HCT116 (cell line): ENCODE results near the gene HDGF. TPM values are rescaled to one million over a fixed set of nuclear protein-coding genes. Genes with fewer than 3 reads are reported as not detected.

Experiments
- ATAC-seq: fragments of 200-7000 bp; cut with Tn5 transposase; 2 replicates; pipeline ENCODE4 v1.9.1; 2020; ENCODE audit warnings: mild to moderate bottlenecking, moderate library complexity
- BruUV-seq: library from RNA; stranded (reverse); fragments of 400-500 nt; replicated peaks from 2 replicates; lab custom pipeline; 2021; lab: Mats Ljungman, UMichigan
- CTCF ChIA-PET: fragments of 300-600 bp; sonication (Branson Sonifier 250); formaldehyde crosslinking; loops from one replicate; lab custom pipeline; 2021; ENCODE audit warnings: antibody characterized with exemption; lab: Charles Lee
- POLR2A ChIA-PET: fragments of 300-600, 350-600 bp; sonication (Branson Sonifier 250); formaldehyde crosslinking; loops from one replicate; lab custom pipeline; 2021; ENCODE audit warnings: antibody characterized with exemption; lab: Charles Lee
- RAD21 ChIA-PET, 2 experiments: fragments of 300-600 bp; sonication (Branson Sonifier 250); formaldehyde crosslinking; loops; one replicate each; lab custom pipeline; 2023; ENCODE audit warnings: low total read pairs in 2 of 2; ENCODE audit not compliant: uncharacterized antibody in 2 of 2, unreplicated experiment in 2 of 2, low non-redundant PET in 1 of 2; lab: Charles Lee
- DNase-seq: peaks from one replicate; pipeline ENCODE4 v3.0.0-alpha.2; 2010; ENCODE audit warnings: low read depth, low spot score
- H2AFZ ChIP-seq: fragments of 200-600 bp; shearing (Covaris generic), sonication (generic); 2 replicates; pipeline ENCODE4 v1.6.1; 2017; ENCODE audit warnings: low read depth, mixed run types, mixed read lengths, antibody characterized with exemption, low read length; ENCODE audit not compliant: poor library complexity, severe bottlenecking
- H3K27ac ChIP-seq: 2 replicates; pipeline ENCODE4 v1.5.1; 2012; ENCODE audit warnings: low read depth, low read length
- H3K27me3 ChIP-seq: fragments of 200-600 bp; sonication (generic); 2 replicates; pipeline ENCODE4 v1.6.1; 2016; ENCODE audit warnings: mixed run types, low read length, mixed read lengths; ENCODE audit not compliant: insufficient read depth
- H3K36me3 ChIP-seq, 2 experiments: fragments of 200-500 bp in 1 of 2; fragments of 200-600 bp in 1 of 2; sonication (Bioruptor generic) in 1 of 2; sonication (generic) in 1 of 2; 2 replicates each; pipeline versions ENCODE4 v1.5.1 to v1.6.1; 2014 to 2016; ENCODE audit warnings: low read length in 2 of 2, inconsistent platforms in 1 of 2, mixed read lengths in 1 of 2, mixed run types in 1 of 2; ENCODE audit not compliant: insufficient read depth in 2 of 2, control insufficient read depth in 1 of 2
- H3K4me1 ChIP-seq, 2 experiments: fragments of 200-600 bp in 1 of 2; sonication (generic) in 1 of 2; 2 replicates each; pipeline versions ENCODE4 v1.5.1 to v1.6.1; 2012 to 2017; ENCODE audit warnings: low read length in 2 of 2, inconsistent platforms in 1 of 2, mild to moderate bottlenecking in 1 of 2, mixed read lengths in 1 of 2, mixed run types in 1 of 2, moderate library complexity in 1 of 2; ENCODE audit not compliant: insufficient read depth in 2 of 2, control insufficient read depth in 1 of 2
- H3K4me2 ChIP-seq: fragments of 200-600 bp; sonication (generic); 2 replicates; pipeline ENCODE4 v1.6.1; 2017; ENCODE audit warnings: mixed run types, low read length, mixed read lengths
- H3K4me3 ChIP-seq, 2 experiments: fragments of 200-600 bp in 1 of 2; sonication (generic) in 1 of 2; replicated peaks in 1 of 2; 2 replicates each; pipeline ENCODE4 v1.5.1; 2011 to 2016; ENCODE audit warnings: low read length in 2 of 2, control low read depth in 1 of 2, low read depth in 1 of 2, mild to moderate bottlenecking in 1 of 2, mixed read lengths in 1 of 2, mixed run types in 1 of 2
- H3K79me2 ChIP-seq: fragments of 200-600 bp; sonication (generic); 2 replicates; pipeline ENCODE4 v1.6.1; 2017; ENCODE audit warnings: mild to moderate bottlenecking, mixed run types, low read length, moderate library complexity, mixed read lengths; ENCODE audit not compliant: insufficient read depth
- H3K9ac ChIP-seq: fragments of 200-600 bp; sonication (generic); 2 replicates; pipeline ENCODE4 v1.6.1; 2016; ENCODE audit warnings: low read length, mixed read lengths
- H3K9me2 ChIP-seq: fragments of 200-600 bp; sonication (generic), shearing (Covaris generic); 2 replicates; pipeline ENCODE4 v1.6.1; 2017; ENCODE audit warnings: mixed run types, mild to moderate bottlenecking, moderate library complexity; ENCODE audit not compliant: insufficient read depth
- H3K9me3 ChIP-seq, 2 experiments: fragments of 200-500 bp in 1 of 2; fragments of 200-600 bp in 1 of 2; sonication (Bioruptor generic) in 1 of 2; sonication (generic) in 1 of 2; 2 replicates each; pipeline ENCODE4 v1.6.1; 2014 to 2017; ENCODE audit warnings: low read length in 2 of 2, mixed read lengths in 2 of 2, inconsistent platforms in 1 of 2, low read depth in 1 of 2, mild to moderate bottlenecking in 1 of 2, mixed run types in 1 of 2, moderate library complexity in 1 of 2; ENCODE audit not compliant: control insufficient read depth in 1 of 2, insufficient read depth in 1 of 2
- H4K20me1 ChIP-seq: fragments of 200-600 bp; sonication (generic), shearing (Covaris generic); 2 replicates; pipeline ENCODE4 v1.6.1; 2017; ENCODE audit warnings: mixed run types, mild to moderate bottlenecking, moderate library complexity; ENCODE audit not compliant: insufficient read depth
- CBX3 ChIP-seq: IDR thresholded peaks from 2 replicates; pipeline ENCODE4 v1.6.1; 2012; ENCODE audit warnings: low read depth
- ELF1 ChIP-seq: IDR thresholded peaks from 2 replicates; pipeline ENCODE4 v1.6.1; 2012; ENCODE audit warnings: low read depth, borderline replicate concordance
- EZH2 ChIP-seq: fragments of 200-600 bp; sonication (generic); IDR thresholded peaks from 2 replicates; pipeline ENCODE4 v1.6.1; 2017; ENCODE audit warnings: antibody characterized with exemption, mixed run types
- FOSL1 ChIP-seq: IDR thresholded peaks from 2 replicates; pipeline ENCODE4 v1.6.1; 2012; ENCODE audit warnings: low read depth
- MAX ChIP-seq: IDR thresholded peaks from 2 replicates; pipeline ENCODE4 v1.6.1; 2012
- POLR2A ChIP-seq: IDR thresholded peaks from 2 replicates; pipeline ENCODE4 v1.7.0; 2011; ENCODE audit warnings: borderline replicate concordance; ENCODE audit not compliant: insufficient read depth, insufficient read length; ENCODE audit errors: extremely low read depth
- RAD21 ChIP-seq: IDR thresholded peaks from 2 replicates; pipeline ENCODE4 v1.6.1; 2012; ENCODE audit warnings: low read depth, mild to moderate bottlenecking
- SIN3A ChIP-seq: IDR thresholded peaks from 2 replicates; pipeline ENCODE4 v1.6.1; 2012; ENCODE audit warnings: low read depth
- SP1 ChIP-seq: IDR thresholded peaks from 2 replicates; pipeline ENCODE4 v1.6.1; 2012; ENCODE audit warnings: low read depth
- SRF ChIP-seq: IDR thresholded peaks from 2 replicates; pipeline ENCODE4 v1.6.1; 2012; ENCODE audit warnings: low read depth
- TCF7L2 ChIP-seq: IDR thresholded peaks from 2 replicates; pipeline ENCODE4 v1.7.0; 2011; ENCODE audit warnings: borderline replicate concordance, inconsistent platforms; ENCODE audit not compliant: insufficient read depth, insufficient read length; ENCODE audit errors: extremely low read depth
- ZBTB33 ChIP-seq: IDR thresholded peaks from 2 replicates; pipeline ENCODE4 v1.6.1; 2011; ENCODE audit warnings: mild to moderate bottlenecking, low read length, moderate library complexity; ENCODE audit not compliant: insufficient replicate concordance; ENCODE audit errors: extremely low read depth
- ZFX ChIP-seq: fragments of 450-650 bp; IDR thresholded peaks from 2 replicates; pipeline ENCODE4 v1.6.1; 2017
- ZNF274 ChIP-seq: fragments of 200-500 bp; sonication (Bioruptor generic); IDR thresholded peaks from 2 replicates; pipeline ENCODE4 v1.6.1; 2014; ENCODE audit warnings: mild to moderate bottlenecking, low read depth, low read length, inconsistent platforms
- intact Hi-C: fragments of 100-400 bp; cut with micrococcal nuclease; formaldehyde crosslinking; loops from 2 replicates; pipeline ENCODE4 v1.10.0; 2022
- total RNA-seq: library from RNA; stranded (reverse); gene quantifications from one replicate; pipeline ENCODE4 v1.2.1, GENCODE V29; 2021; ENCODE audit not compliant: unreplicated experiment
- TF ChIP-seq, protein P1 (sequence below), 3 experiments: fragments of 200-600 bp in 1 of 3; sonication (generic) in 1 of 3; IDR thresholded peaks in 2 of 3; conservative IDR thresholded peaks in 1 of 3; 2 replicates each; pipeline ENCODE4 v1.5.1; 2012 to 2017; ENCODE audit warnings: low read depth in 2 of 3, low read length in 2 of 3, antibody characterized with exemption in 1 of 3, borderline replicate concordance in 1 of 3, control low read depth in 1 of 3, mild to moderate bottlenecking in 1 of 3, mixed read lengths in 1 of 3, mixed run types in 1 of 3, moderate library complexity in 1 of 3; ENCODE audit not compliant: insufficient read depth in 1 of 3

Gene HDGF
- total RNA-seq, 1 experiment from 2014 or later, result 304 TPM

GRCh38 chr1:156704930-156705320 is 46.5 kb downstream of the HDGF start (continued):
- TF ChIP-seq FOSL1 (no peak), TCF7L2 (no peak)

GRCh38 chr1:156704166-156704711 is 47.2 kb downstream of the HDGF start:
- no peak overlapping the region for H2AFZ ChIP-seq
- no peak for DNase-seq
- intact Hi-C loops, result no loop called here
- no peaks in the 10 kb centered on the region for H4K20me1 ChIP-seq
- no TSS peak for BruUV-seq
- H3K9ac ChIP-seq, result peak overlapping the region; percentile 80
- TF ChIP-seq CBX3 (no peak), ZNF274 (no peak), EZH2 (no peak), ZBTB33 (no peak), POLR2A (no peak), SP1 (no peak), RAD21 (no peak), MAX (no peak), SIN3A (no peak), ZFX (no peak), ELF1 (no peak), SRF (no peak)
- TF ChIP-seq, protein P1, sequence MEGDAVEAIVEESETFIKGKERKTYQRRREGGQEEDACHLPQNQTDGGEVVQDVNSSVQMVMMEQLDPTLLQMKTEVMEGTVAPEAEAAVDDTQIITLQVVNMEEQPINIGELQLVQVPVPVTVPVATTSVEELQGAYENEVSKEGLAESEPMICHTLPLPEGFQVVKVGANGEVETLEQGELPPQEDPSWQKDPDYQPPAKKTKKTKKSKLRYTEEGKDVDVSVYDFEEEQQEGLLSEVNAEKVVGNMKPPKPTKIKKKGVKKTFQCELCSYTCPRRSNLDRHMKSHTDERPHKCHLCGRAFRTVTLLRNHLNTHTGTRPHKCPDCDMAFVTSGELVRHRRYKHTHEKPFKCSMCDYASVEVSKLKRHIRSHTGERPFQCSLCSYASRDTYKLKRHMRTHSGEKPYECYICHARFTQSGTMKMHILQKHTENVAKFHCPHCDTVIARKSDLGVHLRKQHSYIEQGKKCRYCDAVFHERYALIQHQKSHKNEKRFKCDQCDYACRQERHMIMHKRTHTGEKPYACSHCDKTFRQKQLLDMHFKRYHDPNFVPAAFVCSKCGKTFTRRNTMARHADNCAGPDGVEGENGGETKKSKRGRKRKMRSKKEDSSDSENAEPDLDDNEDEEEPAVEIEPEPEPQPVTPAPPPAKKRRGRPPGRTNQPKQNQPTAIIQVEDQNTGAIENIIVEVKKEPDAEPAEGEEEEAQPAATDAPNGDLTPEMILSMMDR (IDR thresholded peaks at IDR 0.05 in 2 of 3, conservative IDR thresholded peaks at IDR 0.05 in 1 of 3; ENCODE audit: borderline replicate concordance in 1 of 3, insufficient read depth in 1 of 3, low read depth in 2 of 3, low read length in 2 of 3), result no peak
- H3K9me2 ChIP-seq, result no peaks in the 10 kb centered on the region
- CTCF ChIA-PET, result interaction anchor here (2.5 to 14.7 kb wide), 2 partner anchors 13 to 21 kb away, joined by 56 to 310 read pairs; no protein-coding TSS in a partner anchor
- peaks cover 27% of the 10 kb centered on the region for H3K79me2 ChIP-seq
- peaks cover 14 to 18% of the 10 kb centered on the region in 2 experiments; a peak in 3 of 4 replicates for H3K36me3 ChIP-seq
- peak overlapping the region; percentile 85 for H3K4me2 ChIP-seq
- H3K27ac ChIP-seq, result peak overlapping the region; percentile 89
- no peak for ATAC-seq
- H3K4me1 ChIP-seq, result peaks cover 53 to 68% of the 10 kb centered on the region in 2 experiments
- no peaks in the 10 kb centered on the region for H3K9me3 ChIP-seq
- no peaks in the 10 kb centered on the region for H3K27me3 ChIP-seq
- peak overlapping the region; percentile 62 to 63 for H3K4me3 ChIP-seq
- POLR2A ChIA-PET, result interaction anchor here (1.1 to 6.4 kb wide), 6 partner anchors 10 to 371 kb away, joined by 4 to 87 read pairs (median 13); partner anchors contain the start of genes ISG20L2 and METTL25B
- RAD21 ChIA-PET, result interaction anchor here (1.3 to 3.5 kb wide), 2 partner anchors 14 kb away, joined by 3 to 45 read pairs; no protein-coding TSS in a partner anchor
